Measurements from ENCODE around the gene SPECC1L. TPM values are rescaled to one million over a fixed set of nuclear protein-coding genes. Genes with fewer than 3 reads are reported as not detected.

SPECC1L gene
- total RNA-seq, 1 experiment from 2014 or later = 14.1 TPM

GRCh38 chr22:24433828-24434470, 163.3 kb downstream of the SPECC1L start:
- TF ChIP-seq EZH2 (IDR thresholded peaks at IDR 0.05; ENCODE audit: low read length, unreplicated experiment) (no peak), EZH2phosphoT487 (IDR thresholded peaks at IDR 0.05; ENCODE audit: borderline replicate concordance, low read length) (no peak)
- TF ChIP-seq, protein P1, sequence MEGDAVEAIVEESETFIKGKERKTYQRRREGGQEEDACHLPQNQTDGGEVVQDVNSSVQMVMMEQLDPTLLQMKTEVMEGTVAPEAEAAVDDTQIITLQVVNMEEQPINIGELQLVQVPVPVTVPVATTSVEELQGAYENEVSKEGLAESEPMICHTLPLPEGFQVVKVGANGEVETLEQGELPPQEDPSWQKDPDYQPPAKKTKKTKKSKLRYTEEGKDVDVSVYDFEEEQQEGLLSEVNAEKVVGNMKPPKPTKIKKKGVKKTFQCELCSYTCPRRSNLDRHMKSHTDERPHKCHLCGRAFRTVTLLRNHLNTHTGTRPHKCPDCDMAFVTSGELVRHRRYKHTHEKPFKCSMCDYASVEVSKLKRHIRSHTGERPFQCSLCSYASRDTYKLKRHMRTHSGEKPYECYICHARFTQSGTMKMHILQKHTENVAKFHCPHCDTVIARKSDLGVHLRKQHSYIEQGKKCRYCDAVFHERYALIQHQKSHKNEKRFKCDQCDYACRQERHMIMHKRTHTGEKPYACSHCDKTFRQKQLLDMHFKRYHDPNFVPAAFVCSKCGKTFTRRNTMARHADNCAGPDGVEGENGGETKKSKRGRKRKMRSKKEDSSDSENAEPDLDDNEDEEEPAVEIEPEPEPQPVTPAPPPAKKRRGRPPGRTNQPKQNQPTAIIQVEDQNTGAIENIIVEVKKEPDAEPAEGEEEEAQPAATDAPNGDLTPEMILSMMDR (conservative IDR thresholded peaks at IDR 0.05; ENCODE audit: low read depth, low read length) = no peak
- Histone ChIP-seq H3K36me3 (ENCODE audit: low read depth, low read length) (no peaks in the 10 kb centered on the region), H3K4me3 (ENCODE audit: low read length) (no peak overlapping the region), H3K4me1 (ENCODE audit: insufficient read depth, low read length) (peaks cover 3% of the 10 kb centered on the region; the same call in 1 of the 2 replicates), H3K27me3 (ENCODE audit: low read length) (no peaks in the 10 kb centered on the region), H3F3A (ENCODE audit: low read length, unreplicated experiment) (no peaks in the 10 kb centered on the region), H4K20me1 (ENCODE audit: low read length) (no peaks in the 10 kb centered on the region), H2AFZ (ENCODE audit: low read length) (no peak overlapping the region), H3K9me3 (ENCODE audit: low read length) (no peaks in the 10 kb centered on the region), H3K9ac (ENCODE audit: low read length) (no peak overlapping the region), H3K79me2 (ENCODE audit: low read length) (no peaks in the 10 kb centered on the region), H3K27ac (ENCODE audit: low read length) (no peak overlapping the region), H3K4me2 (ENCODE audit: low read length) (no peak overlapping the region), H3K9me2 (replicated peaks; ENCODE audit: low read length) (no peaks in the 10 kb centered on the region)
- ChIA-PET CTCF (no interaction called here), POLR2A (ENCODE audit: unreplicated experiment) (no interaction called here)
- DNase-seq = peak; percentile 59
- intact Hi-C loops (cut with micrococcal nuclease) = no loop called here
- peak; percentile 52; the same call in 1 of the 2 replicates for ATAC-seq
- no TSS peak for BruUV-seq (replicated peaks)

DNA sequence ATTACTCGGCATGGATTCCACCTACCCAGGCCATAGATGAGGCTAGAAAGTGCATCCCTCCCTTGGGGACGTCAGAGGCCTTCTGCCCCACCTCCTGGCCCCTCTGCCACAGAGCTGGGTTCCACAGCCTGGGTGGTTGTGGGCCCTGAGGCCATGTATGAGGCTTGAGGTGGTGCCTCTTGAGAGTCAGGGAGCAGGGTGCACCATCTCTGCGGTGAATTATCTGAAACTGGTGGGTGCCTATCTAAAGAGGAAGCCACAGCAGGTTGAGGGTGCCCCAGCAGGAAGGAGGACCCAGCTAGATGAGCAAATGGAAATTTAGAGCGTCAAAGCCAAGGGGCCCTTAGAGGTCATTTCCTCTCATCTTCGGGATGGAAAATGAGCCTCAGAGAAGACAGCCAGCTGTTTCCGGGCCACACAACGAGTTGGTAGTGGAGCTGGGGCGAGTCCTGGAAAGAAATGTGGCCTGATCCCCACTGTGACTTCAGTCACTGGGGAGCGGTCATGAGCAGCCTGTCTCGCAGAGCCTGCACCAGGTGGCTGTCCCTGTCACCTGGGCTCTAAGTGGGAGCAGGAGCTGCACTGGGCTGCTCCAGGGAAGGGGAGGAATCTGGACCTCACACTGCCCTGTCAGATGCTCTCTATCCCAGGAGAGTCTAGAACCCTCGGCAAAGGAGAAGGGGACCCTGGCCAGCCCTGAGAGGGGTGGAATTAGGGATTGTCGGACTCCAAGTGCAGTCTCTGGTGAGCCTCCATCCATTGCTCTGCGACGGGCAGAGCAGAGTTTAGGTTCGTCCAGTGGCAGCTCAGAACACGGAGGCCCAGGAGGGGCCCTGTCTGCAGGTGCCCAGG, 164.1 kb downstream of the SPECC1L start:
- Histone ChIP-seq H3K4me1 (ENCODE audit: insufficient read depth, low read length) (peaks cover 3% of the 10 kb centered on the region; the same call in 1 of the 2 replicates), H3K4me3 (ENCODE audit: low read length) (no peak overlapping the region), H3K36me3 (ENCODE audit: low read depth, low read length) (no peaks in the 10 kb centered on the region), H3K27me3 (ENCODE audit: low read length) (no peaks in the 10 kb centered on the region), H4K20me1 (ENCODE audit: low read length) (no peaks in the 10 kb centered on the region), H3K27ac (ENCODE audit: low read length) (no peak overlapping the region), H3K9me3 (ENCODE audit: low read length) (no peaks in the 10 kb centered on the region), H3K9me2 (replicated peaks; ENCODE audit: low read length) (no peaks in the 10 kb centered on the region), H2AFZ (ENCODE audit: low read length) (no peak overlapping the region), H3K9ac (ENCODE audit: low read length) (no peak overlapping the region), H3K4me2 (ENCODE audit: low read length) (no peak overlapping the region), H3F3A (ENCODE audit: low read length, unreplicated experiment) (no peaks in the 10 kb centered on the region), H3K79me2 (ENCODE audit: low read length) (no peaks in the 10 kb centered on the region)
- TF ChIP-seq EZH2phosphoT487 (IDR thresholded peaks at IDR 0.05; ENCODE audit: borderline replicate concordance, low read length) = no peak
- TF ChIP-seq, protein P1 (conservative IDR thresholded peaks at IDR 0.05; ENCODE audit: low read depth, low read length) = no peak
- no peak for TF ChIP-seq EZH2 (IDR thresholded peaks at IDR 0.05; ENCODE audit: low read length, unreplicated experiment)
- ChIA-PET POLR2A (ENCODE audit: unreplicated experiment) (no interaction called here), CTCF (interaction anchor here (0.6 kb wide), 2 partner anchors 44 to 71 kb away, joined by 4 to 8 read pairs; no protein-coding TSS in a partner anchor)
- intact Hi-C loops (cut with micrococcal nuclease) = loop anchor here (5.0 kb wide), 1 partner anchor 68 kb away; no protein-coding TSS in a partner anchor
- DNase-seq (no peak), ATAC-seq (no peak)
- BruUV-seq (replicated peaks) = no TSS peak

All from PC-3 (cell line).